ENCODE measurements around the gene ARFGEF3. TPM values are rescaled to one million over a fixed set of nuclear protein-coding genes. Genes with fewer than 3 reads are reported as not detected.

Gene ARFGEF3
- total RNA-seq, 1 donor from 2014 or later: 9.5 TPM

GRCh38 chr6:138266095-138266494, 104.4 kb downstream of the ARFGEF3 start:
- no peak for TF ChIP-seq CTCF (conservative IDR thresholded peaks at IDR 0.05; ENCODE audit: low read depth, low read length)
- H3K4me3 ChIP-seq (ENCODE audit: low read depth, low read length): no peak overlapping the region
- DNase-seq (ENCODE audit: low read depth): no peak

- DNase-seq (ENCODE audit: low read depth): no peak
- H3K4me3 ChIP-seq (ENCODE audit: low read depth, low read length): peak overlapping the region; percentile 14
- TF ChIP-seq CTCF (conservative IDR thresholded peaks at IDR 0.05; ENCODE audit: low read depth, low read length): no peak
Measured at GRCh38 chr6:138267971-138268895, 106.5 kb downstream of the ARFGEF3 start.

- no peak for DNase-seq (ENCODE audit: low read depth)
- TF ChIP-seq CTCF (conservative IDR thresholded peaks at IDR 0.05; ENCODE audit: low read depth, low read length): no peak
- H3K4me3 ChIP-seq (ENCODE audit: low read depth, low read length): no peak overlapping the region
Measured at GRCh38 chr6:138271451-138271850, 109.7 kb downstream of the ARFGEF3 start.

- no peak overlapping the region for H3K4me3 ChIP-seq (ENCODE audit: low read depth, low read length)
- TF ChIP-seq CTCF (conservative IDR thresholded peaks at IDR 0.05; ENCODE audit: low read depth, low read length): no peak
- no peak for DNase-seq (ENCODE audit: low read depth)
Measured at GRCh38 chr6:138272533-138273315, 111.0 kb downstream of the ARFGEF3 start.

GRCh38 chr6:138275976-138276375, 114.2 kb downstream of the ARFGEF3 start:
- TF ChIP-seq CTCF (conservative IDR thresholded peaks at IDR 0.05; ENCODE audit: low read depth, low read length): no peak
- H3K4me3 ChIP-seq (ENCODE audit: low read depth, low read length): no peak overlapping the region
- no peak for DNase-seq (ENCODE audit: low read depth)

GRCh38 chr6:138277835-138278234, 116.1 kb downstream of the ARFGEF3 start:
- no peak for DNase-seq (ENCODE audit: low read depth)
- TF ChIP-seq CTCF (conservative IDR thresholded peaks at IDR 0.05; ENCODE audit: low read depth, low read length): no peak
- no peak overlapping the region for H3K4me3 ChIP-seq (ENCODE audit: low read depth, low read length)
